ENCODE data around the gene AGBL3. TPM values are rescaled to one million over a fixed set of nuclear protein-coding genes. Genes with fewer than 3 reads are reported as not detected.

The AGBL3 gene
- total RNA-seq, 3 donors from 2014 or later (not counting 1 experiment from before 2014, with no cell fraction given), result 0.99 to 2.3 (median 1.4) TPM

- no peaks in the 10 kb centered on the region for H3K27me3 ChIP-seq (ENCODE audit: control insufficient read depth, insufficient read depth, low read length)
- peaks cover 10% of the 10 kb centered on the region for H3K9me3 ChIP-seq (ENCODE audit: control insufficient read depth, insufficient read depth, low read length)
- no peaks in the 10 kb centered on the region for H3K36me3 ChIP-seq (ENCODE audit: control insufficient read depth, insufficient read depth, low read length)
- intact Hi-C loops (cut with micrococcal nuclease), result no loop called here
- WGBS (ENCODE audit: insufficient coverage), result no CpG with 5 or more reads among the region's 1 CpG
- peaks cover 27 to 34% of the 10 kb centered on the region in 2 donors for H3K9me3 Mint-ChIP-seq
- no peak overlapping the region for H3K4me3 ChIP-seq (ENCODE audit: low read length)
- H3K4me3 Mint-ChIP-seq, result no peak overlapping the region
- H3K4me1 Mint-ChIP-seq, result no peaks in the 10 kb centered on the region
- DNase-seq (no peak), ATAC-seq (no peak)
- no peak overlapping the region for H3K27ac ChIP-seq (ENCODE audit: low read length)
- H3K27ac Mint-ChIP-seq, result no peak overlapping the region
- no peaks in the 10 kb centered on the region for H3K4me1 ChIP-seq (ENCODE audit: control insufficient read depth, insufficient read depth, low read length)
- TF ChIP-seq CTCF (IDR thresholded peaks at IDR 0.05), result no peak
- no peaks in the 10 kb centered on the region for H3K27me3 Mint-ChIP-seq (ENCODE audit: low read depth in 2 of 2)
- peaks cover 46% of the 10 kb centered on the region for H3K36me3 Mint-ChIP-seq
Observed at GRCh38 chr7:135088566-135088965, 102.3 kb downstream of the AGBL3 start.

GRCh38 chr7:135091717-135092116, 105.4 kb downstream of the AGBL3 start:
- 100% methylated on average over 1 of the region's 1 CpG for WGBS (ENCODE audit: insufficient coverage)
- H3K4me1 ChIP-seq (ENCODE audit: control insufficient read depth, insufficient read depth, low read length), result no peaks in the 10 kb centered on the region
- intact Hi-C loops (cut with micrococcal nuclease), result no loop called here
- H3K4me1 Mint-ChIP-seq, result no peaks in the 10 kb centered on the region
- H3K4me3 ChIP-seq (ENCODE audit: low read length), result no peak overlapping the region
- no peak overlapping the region for H3K27ac ChIP-seq (ENCODE audit: low read length)
- peaks cover 18 to 19% of the 10 kb centered on the region in 2 donors for H3K9me3 Mint-ChIP-seq
- no peaks in the 10 kb centered on the region for H3K27me3 Mint-ChIP-seq (ENCODE audit: low read depth in 2 of 2)
- DNase-seq (no peak), ATAC-seq (no peak)
- no peaks in the 10 kb centered on the region for H3K27me3 ChIP-seq (ENCODE audit: control insufficient read depth, insufficient read depth, low read length)
- H3K36me3 ChIP-seq (ENCODE audit: control insufficient read depth, insufficient read depth, low read length), result no peaks in the 10 kb centered on the region
- H3K4me3 Mint-ChIP-seq, result no peak overlapping the region
- no peak overlapping the region for H3K27ac Mint-ChIP-seq
- no peak for TF ChIP-seq CTCF (IDR thresholded peaks at IDR 0.05)
- peaks cover 29% of the 10 kb centered on the region for H3K36me3 Mint-ChIP-seq
- H3K9me3 ChIP-seq (ENCODE audit: control insufficient read depth, insufficient read depth, low read length), result peaks cover 10% of the 10 kb centered on the region

GRCh38 chr7:135094472-135095237, 108.3 kb downstream of the AGBL3 start:
- no peaks in the 10 kb centered on the region for H3K27me3 Mint-ChIP-seq (ENCODE audit: low read depth in 2 of 2)
- 92% methylated on average over 1 of the region's 2 CpGs for WGBS (ENCODE audit: insufficient coverage)
- no peaks in the 10 kb centered on the region for H3K9me3 Mint-ChIP-seq
- intact Hi-C loops (cut with micrococcal nuclease), result no loop called here
- TF ChIP-seq CTCF (IDR thresholded peaks at IDR 0.05), result no peak
- ATAC-seq (no peak), DNase-seq (no peak)
- Histone ChIP-seq H3K27ac (ENCODE audit: low read length) (no peak overlapping the region), H3K4me1 (ENCODE audit: control insufficient read depth, insufficient read depth, low read length) (no peaks in the 10 kb centered on the region), H3K27me3 (ENCODE audit: control insufficient read depth, insufficient read depth, low read length) (no peaks in the 10 kb centered on the region), H3K9me3 (ENCODE audit: control insufficient read depth, insufficient read depth, low read length) (peaks cover 5% of the 10 kb centered on the region), H3K36me3 (ENCODE audit: control insufficient read depth, insufficient read depth, low read length) (no peaks in the 10 kb centered on the region), H3K4me3 (ENCODE audit: low read length) (no peak overlapping the region)
- H3K27ac Mint-ChIP-seq, result no peak overlapping the region
- no peaks in the 10 kb centered on the region for H3K36me3 Mint-ChIP-seq
- no peaks in the 10 kb centered on the region for H3K4me1 Mint-ChIP-seq
- H3K4me3 Mint-ChIP-seq, result no peak overlapping the region

- no peaks in the 10 kb centered on the region for H3K4me1 Mint-ChIP-seq
- Histone ChIP-seq H3K36me3 (ENCODE audit: control insufficient read depth, insufficient read depth, low read length) (no peaks in the 10 kb centered on the region), H3K4me3 (ENCODE audit: low read length) (no peak overlapping the region), H3K9me3 (ENCODE audit: control insufficient read depth, insufficient read depth, low read length) (no peaks in the 10 kb centered on the region), H3K27ac (ENCODE audit: low read length) (no peak overlapping the region), H3K27me3 (ENCODE audit: control insufficient read depth, insufficient read depth, low read length) (no peaks in the 10 kb centered on the region), H3K4me1 (ENCODE audit: control insufficient read depth, insufficient read depth, low read length) (no peaks in the 10 kb centered on the region)
- intact Hi-C loops (cut with micrococcal nuclease), result no loop called here
- DNase-seq (no peak), ATAC-seq (no peak)
- TF ChIP-seq CTCF (IDR thresholded peaks at IDR 0.05), result no peak
- 77% methylated on average over 1 of the region's 1 CpG for WGBS (ENCODE audit: insufficient coverage)
- H3K4me3 Mint-ChIP-seq, result no peak overlapping the region
- no peaks in the 10 kb centered on the region for H3K9me3 Mint-ChIP-seq
- H3K27ac Mint-ChIP-seq, result no peak overlapping the region
- no peaks in the 10 kb centered on the region for H3K27me3 Mint-ChIP-seq (ENCODE audit: low read depth in 2 of 2)
- H3K36me3 Mint-ChIP-seq, result no peaks in the 10 kb centered on the region
Observed at GRCh38 chr7:135095450-135095849, 109.1 kb downstream of the AGBL3 start.

All from natural killer cell (primary cell).